Transverse colon (tissue), 4 donors: Measurements from ENCODE around the gene TMEM131L.

ENCODE experiments used
- EP300 ChIP-seq: sonication (generic); formaldehyde crosslinking; IDR thresholded peaks from one replicate; pipeline ENCODE4 v1.6.1; 2017; ENCODE audit warnings: antibody characterized with exemption, low read depth
- POLR2A ChIP-seq: fragments of 450-650 bp; IDR thresholded peaks from one replicate; pipeline ENCODE4 v1.6.1; 2016; ENCODE audit warnings: antibody characterized with exemption, mild to moderate bottlenecking, moderate library complexity
- POLR2AphosphoS5 ChIP-seq, 3 donors: sonication (generic); formaldehyde crosslinking; IDR thresholded peaks; one replicate each; pipeline ENCODE4 v1.6.1; 2016; ENCODE audit warnings: antibody characterized with exemption in 3 of 3
- TF ChIP-seq, protein P1 (sequence below), 5 experiments: fragments of 200-600 bp in 3 of 5; fragments of 450-650 bp in 2 of 5; sonication (generic) in 3 of 5; IDR thresholded peaks; 1 replicate in 2 of 5; 2 replicates in 3 of 5; pipeline ENCODE4 v1.5.1; 2016 to 2017; ENCODE audit warnings: antibody characterized with exemption in 5 of 5, inconsistent platforms in 3 of 5, mild to moderate bottlenecking in 2 of 5, moderate library complexity in 1 of 5

DNA sequence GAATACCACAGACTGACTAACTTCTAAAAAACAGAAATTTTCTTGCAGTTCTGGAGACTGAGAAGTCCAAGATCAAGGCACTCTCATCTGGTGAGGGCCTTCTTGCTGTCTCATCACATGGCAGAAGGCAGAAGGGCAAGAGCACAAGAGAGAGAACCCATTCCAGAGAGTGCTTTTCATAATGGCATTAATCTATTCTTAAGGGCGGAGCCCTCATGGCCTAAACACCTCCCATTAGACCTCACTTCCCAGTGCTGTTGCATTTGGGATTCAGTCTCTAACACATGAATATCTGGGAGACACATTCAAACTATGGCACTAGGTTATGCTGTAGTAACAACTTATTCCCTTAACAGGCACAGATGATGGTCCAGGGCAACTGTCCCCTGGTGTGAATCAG lies 180.8 kb downstream of the TMEM131L start:
- TF ChIP-seq POLR2A (no peak), POLR2AphosphoS5 (IDR thresholded peaks at IDR 0.05) (no peak), EP300 (no peak)
- TF ChIP-seq, protein P1, sequence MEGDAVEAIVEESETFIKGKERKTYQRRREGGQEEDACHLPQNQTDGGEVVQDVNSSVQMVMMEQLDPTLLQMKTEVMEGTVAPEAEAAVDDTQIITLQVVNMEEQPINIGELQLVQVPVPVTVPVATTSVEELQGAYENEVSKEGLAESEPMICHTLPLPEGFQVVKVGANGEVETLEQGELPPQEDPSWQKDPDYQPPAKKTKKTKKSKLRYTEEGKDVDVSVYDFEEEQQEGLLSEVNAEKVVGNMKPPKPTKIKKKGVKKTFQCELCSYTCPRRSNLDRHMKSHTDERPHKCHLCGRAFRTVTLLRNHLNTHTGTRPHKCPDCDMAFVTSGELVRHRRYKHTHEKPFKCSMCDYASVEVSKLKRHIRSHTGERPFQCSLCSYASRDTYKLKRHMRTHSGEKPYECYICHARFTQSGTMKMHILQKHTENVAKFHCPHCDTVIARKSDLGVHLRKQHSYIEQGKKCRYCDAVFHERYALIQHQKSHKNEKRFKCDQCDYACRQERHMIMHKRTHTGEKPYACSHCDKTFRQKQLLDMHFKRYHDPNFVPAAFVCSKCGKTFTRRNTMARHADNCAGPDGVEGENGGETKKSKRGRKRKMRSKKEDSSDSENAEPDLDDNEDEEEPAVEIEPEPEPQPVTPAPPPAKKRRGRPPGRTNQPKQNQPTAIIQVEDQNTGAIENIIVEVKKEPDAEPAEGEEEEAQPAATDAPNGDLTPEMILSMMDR (IDR thresholded peaks at IDR 0.05): no peak
